ENCODE results near the gene SPTLC2. TPM values are rescaled to one million over a fixed set of nuclear protein-coding genes. Genes with fewer than 3 reads are reported as not detected.
A peak's percentile ranks its signal among the peaks of the same experiment; 100 is the strongest.

SPTLC2 gene
- total RNA-seq, 4 donors from 2014 or later, result 13.2 to 35.2 (median 20.5) TPM

- Histone ChIP-seq H3K36me3 (peaks cover 0 to 38% of the 10 kb centered on the region in 2 donors), H3K27ac (peak overlapping the region in 1 of 4 donors; percentile 25), H3K4me3 (no peak overlapping the region), H3K27me3 (no peaks in the 10 kb centered on the region), H3K9me3 (no peaks in the 10 kb centered on the region), H3K4me1 (no peaks in the 10 kb centered on the region)
- TF ChIP-seq POLR2A (IDR thresholded peaks at IDR 0.05) (no peak), POLR2AphosphoS5 (IDR thresholded peaks at IDR 0.05) (no peak), CTCF (IDR thresholded peaks at IDR 0.05) (no peak), EP300 (IDR thresholded peaks at IDR 0.05) (no peak)
- no peak for ATAC-seq
- 74 to 85% methylated on average over 8 of the region's 8 CpGs for WGBS, 2 donors (ENCODE audit: low coverage in 1 of 2)
Observed at GRCh38 chr14:77565289-77565993, 51.0 kb downstream of the SPTLC2 start.

DNA sequence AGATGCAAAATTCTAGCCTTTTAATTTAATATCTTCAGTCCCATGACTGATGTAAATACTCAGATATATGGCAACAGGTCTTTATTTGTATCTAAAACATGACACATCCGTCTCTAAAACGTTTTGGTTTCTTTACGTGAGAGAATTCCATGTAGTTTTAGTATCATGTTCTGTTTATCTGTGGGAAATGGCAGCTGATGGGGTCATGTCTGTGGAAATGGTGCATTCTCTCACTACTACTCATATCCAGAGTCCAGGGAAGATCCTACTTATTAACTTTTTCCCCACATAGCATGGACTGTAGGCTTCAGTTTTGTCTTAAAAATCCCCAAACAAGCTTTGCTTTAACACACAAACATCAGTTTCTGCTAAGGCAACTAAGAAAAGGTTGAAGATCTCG is 53.8 kb downstream of the SPTLC2 start:
- no peak for ATAC-seq
- Histone ChIP-seq H3K27ac (no peak overlapping the region), H3K4me3 (no peak overlapping the region), H3K9me3 (no peaks in the 10 kb centered on the region), H3K36me3 (peaks cover 0 to 56% of the 10 kb centered on the region in 2 donors), H3K27me3 (no peaks in the 10 kb centered on the region), H3K4me1 (no peaks in the 10 kb centered on the region)
- WGBS, 2 donors (ENCODE audit: low coverage in 1 of 2), result 67 to 75% methylated on average over 4 of the region's 4 CpGs
- no peak for TF ChIP-seq POLR2A (IDR thresholded peaks at IDR 0.05)
- no peak for TF ChIP-seq POLR2AphosphoS5 (IDR thresholded peaks at IDR 0.05)
- no peak for TF ChIP-seq CTCF (IDR thresholded peaks at IDR 0.05)
- TF ChIP-seq EP300 (IDR thresholded peaks at IDR 0.05), result no peak

DNA sequence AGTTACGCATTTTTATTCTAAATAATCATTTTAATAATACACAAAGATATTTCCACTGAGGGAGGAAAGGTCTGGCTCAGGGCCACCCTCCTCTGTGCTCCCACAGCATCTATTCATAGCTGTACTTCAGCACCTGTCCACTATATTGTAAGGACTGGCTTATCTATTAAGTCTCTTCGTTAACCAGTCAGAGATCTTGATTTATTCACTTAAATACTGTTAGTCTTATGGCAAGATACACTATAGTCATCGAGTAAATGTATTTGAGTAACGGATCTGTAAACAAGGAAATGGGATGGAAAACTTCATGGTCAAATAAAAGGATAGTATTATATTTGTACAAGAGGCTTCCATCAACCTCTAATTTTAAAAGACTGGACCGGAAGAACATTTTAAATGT is 54.6 kb downstream of the SPTLC2 start:
- H3K4me3 ChIP-seq, result no peak overlapping the region
- WGBS, 2 donors (ENCODE audit: low coverage in 1 of 2), result 73 to 87% methylated on average over 4 to 5 of the region's 5 CpGs
- H3K9me3 ChIP-seq, result no peaks in the 10 kb centered on the region
- H3K4me1 ChIP-seq, result no peaks in the 10 kb centered on the region
- no peak for TF ChIP-seq POLR2A (IDR thresholded peaks at IDR 0.05)
- no peak for TF ChIP-seq CTCF (IDR thresholded peaks at IDR 0.05)
- no peak for TF ChIP-seq POLR2AphosphoS5 (IDR thresholded peaks at IDR 0.05)
- no peak for TF ChIP-seq EP300 (IDR thresholded peaks at IDR 0.05)
- no peak overlapping the region for H3K27ac ChIP-seq
- no peak for ATAC-seq
- H3K27me3 ChIP-seq, result no peaks in the 10 kb centered on the region
- peaks cover 0 to 64% of the 10 kb centered on the region in 2 donors for H3K36me3 ChIP-seq

GRCh38 chr14:77559381-77559780 is 57.1 kb downstream of the SPTLC2 start:
- Histone ChIP-seq H3K27me3 (no peaks in the 10 kb centered on the region), H3K4me3 (no peak overlapping the region), H3K9me3 (no peaks in the 10 kb centered on the region), H3K36me3 (peaks cover 0 to 89% of the 10 kb centered on the region in 2 donors), H3K4me1 (no peaks in the 10 kb centered on the region), H3K27ac (no peak overlapping the region)
- no peak for ATAC-seq
- 84 to 90% methylated on average over 6 of the region's 6 CpGs for WGBS, 2 donors (ENCODE audit: low coverage in 1 of 2)
- no peak for TF ChIP-seq CTCF (IDR thresholded peaks at IDR 0.05)
- no peak for TF ChIP-seq POLR2AphosphoS5 (IDR thresholded peaks at IDR 0.05)
- TF ChIP-seq POLR2A (IDR thresholded peaks at IDR 0.05), result no peak
- no peak for TF ChIP-seq EP300 (IDR thresholded peaks at IDR 0.05)

- TF ChIP-seq POLR2AphosphoS5 (IDR thresholded peaks at IDR 0.05) (no peak), EP300 (IDR thresholded peaks at IDR 0.05) (no peak), CTCF (IDR thresholded peaks at IDR 0.05) (no peak), POLR2A (IDR thresholded peaks at IDR 0.05) (no peak)
- peaks cover 0 to 90% of the 10 kb centered on the region in 2 donors for H3K36me3 ChIP-seq
- 64 to 96% methylated on average over 10 of the region's 10 CpGs for WGBS, 2 donors (ENCODE audit: low coverage in 1 of 2)
- no peaks in the 10 kb centered on the region for H3K27me3 ChIP-seq
- H3K4me1 ChIP-seq, result no peaks in the 10 kb centered on the region
- no peak overlapping the region for H3K4me3 ChIP-seq
- no peaks in the 10 kb centered on the region for H3K9me3 ChIP-seq
- no peak overlapping the region for H3K27ac ChIP-seq
- ATAC-seq, result no peak
Observed at GRCh38 chr14:77557391-77557790, 59.0 kb downstream of the SPTLC2 start.

Measured in gastroesophageal sphincter (tissue), 4 donors.